H7 (cell line): ENCODE data around the gene GRAMD2A. TPM values are rescaled to one million over a fixed set of nuclear protein-coding genes. Genes with fewer than 3 reads are reported as not detected.

ENCODE experiments used
- DNase-seq: peaks from one replicate; pipeline ENCODE4 v3.0.0; 2012
- H3K27me3 ChIP-seq: 2 replicates; pipeline ENCODE4 v1.6.0; 2011; ENCODE audit warnings: mild to moderate bottlenecking, low read length; ENCODE audit not compliant: control insufficient read depth, insufficient read depth
- H3K36me3 ChIP-seq: replicated peaks from 2 replicates; pipeline ENCODE4 v1.5.1; 2011; ENCODE audit warnings: low read length; ENCODE audit not compliant: control insufficient read depth, insufficient read depth
- H3K4me3 ChIP-seq: 2 replicates; pipeline ENCODE4 v1.5.1; 2011; ENCODE audit warnings: low read depth, mild to moderate bottlenecking, control low read depth, low read length, moderate library complexity; ENCODE audit not compliant: insufficient read depth
- total RNA-seq: library from RNA; depleted of rRNA; stranded (reverse); fragments of >200 nt; shearing (Covaris generic); gene quantifications from 2 replicates; pipeline ENCODE4 v1.2.3, GENCODE V29; 2014

GRAMD2A gene
- total RNA-seq, 1 experiment from 2014 or later = 0.17 TPM

DNA sequence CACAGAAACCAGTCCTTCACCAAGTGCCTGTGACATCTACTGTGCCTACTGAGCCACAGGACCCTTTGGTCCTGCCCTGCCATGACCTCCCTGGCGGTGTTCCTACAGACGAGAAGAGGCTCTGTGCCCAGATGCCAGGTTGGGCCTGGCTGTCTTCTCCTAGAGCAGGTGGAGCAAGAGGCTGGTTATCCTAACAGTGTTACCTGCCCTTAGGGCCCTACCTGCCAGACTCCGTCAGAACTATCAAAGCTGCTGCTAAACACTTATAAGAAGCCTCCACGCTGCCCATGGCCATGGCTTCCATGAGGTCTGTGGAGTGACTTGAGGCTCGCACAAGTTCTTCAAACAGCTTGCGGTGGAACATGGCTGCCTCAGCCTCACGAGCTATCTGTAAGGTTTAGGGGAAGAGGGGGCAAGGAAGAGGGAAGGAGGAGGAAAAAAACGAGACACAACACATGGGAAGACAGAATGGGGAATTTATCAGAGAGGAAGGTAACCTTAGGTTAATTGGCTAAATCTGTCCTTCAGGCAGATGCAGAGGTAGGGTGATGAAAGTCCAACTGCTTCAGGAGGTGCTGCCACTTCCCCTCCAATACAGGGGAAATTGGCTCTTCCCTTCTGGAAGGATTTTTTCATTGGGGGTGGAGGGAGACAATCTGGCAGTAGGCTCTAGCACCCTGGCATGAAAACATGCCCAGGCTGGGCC is 5.4 kb upstream of the GRAMD2A start:
- H3K27me3 ChIP-seq = no peaks in the 10 kb centered on the region; the same call in 1 of the 2 replicates
- no peak overlapping the region for H3K4me3 ChIP-seq
- DNase-seq = no peak
- H3K36me3 ChIP-seq = peaks cover 88% of the 10 kb centered on the region

DNA sequence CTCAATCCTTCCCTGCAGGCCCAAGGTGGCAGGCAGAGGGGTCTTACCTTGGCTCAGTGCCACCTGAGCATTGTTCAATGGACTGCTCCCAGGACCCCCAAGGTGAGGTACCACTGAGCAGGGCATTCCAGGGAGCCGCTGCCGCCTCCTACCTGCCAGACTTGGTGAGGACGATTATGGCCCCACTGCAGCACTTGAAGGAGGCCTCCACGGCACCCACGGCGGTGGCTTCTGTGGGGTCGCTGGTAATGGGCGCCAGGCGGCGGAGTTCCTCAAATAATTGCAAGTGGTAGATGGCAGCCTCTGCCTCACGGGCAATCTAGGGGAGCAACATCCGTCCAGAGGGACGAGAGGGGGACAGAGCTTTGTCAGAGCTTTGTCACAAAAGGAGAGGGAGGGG is 4.7 kb upstream of the GRAMD2A start:
- peaks cover under 1% of the 10 kb centered on the region; the same call in 1 of the 2 replicates for H3K27me3 ChIP-seq
- no peak overlapping the region for H3K4me3 ChIP-seq
- peaks cover 82% of the 10 kb centered on the region for H3K36me3 ChIP-seq
- DNase-seq = no peak

DNA sequence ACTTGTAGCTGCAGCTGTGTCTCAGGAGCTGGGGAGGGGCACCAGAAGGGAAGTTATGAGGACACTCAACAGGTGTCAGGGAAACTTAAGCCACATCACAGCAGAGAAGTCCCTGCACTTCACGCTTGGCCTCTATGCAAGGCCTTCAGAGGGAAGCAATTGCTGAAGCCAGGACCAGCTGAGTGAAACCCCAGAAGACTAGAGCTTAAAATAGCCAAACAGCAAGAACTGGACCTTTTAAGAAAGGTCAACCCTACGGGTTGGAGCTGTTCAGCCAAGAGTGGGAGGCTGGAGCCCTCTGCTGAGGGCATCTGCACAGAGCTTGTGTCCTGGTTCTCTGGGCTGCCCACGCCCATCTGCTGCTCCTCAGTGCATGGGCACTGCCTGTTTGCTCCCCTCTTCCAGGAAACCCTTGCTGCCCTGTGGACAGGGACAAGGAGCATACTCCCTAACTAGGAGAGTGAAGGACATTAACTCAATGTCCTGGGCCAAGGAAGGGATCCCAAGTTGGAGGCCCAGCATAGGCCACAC is 3.9 kb upstream of the GRAMD2A start:
- no peak for DNase-seq
- Histone ChIP-seq H3K36me3 (peaks cover 74% of the 10 kb centered on the region), H3K4me3 (no peak overlapping the region), H3K27me3 (peaks cover 9% of the 10 kb centered on the region)

DNA sequence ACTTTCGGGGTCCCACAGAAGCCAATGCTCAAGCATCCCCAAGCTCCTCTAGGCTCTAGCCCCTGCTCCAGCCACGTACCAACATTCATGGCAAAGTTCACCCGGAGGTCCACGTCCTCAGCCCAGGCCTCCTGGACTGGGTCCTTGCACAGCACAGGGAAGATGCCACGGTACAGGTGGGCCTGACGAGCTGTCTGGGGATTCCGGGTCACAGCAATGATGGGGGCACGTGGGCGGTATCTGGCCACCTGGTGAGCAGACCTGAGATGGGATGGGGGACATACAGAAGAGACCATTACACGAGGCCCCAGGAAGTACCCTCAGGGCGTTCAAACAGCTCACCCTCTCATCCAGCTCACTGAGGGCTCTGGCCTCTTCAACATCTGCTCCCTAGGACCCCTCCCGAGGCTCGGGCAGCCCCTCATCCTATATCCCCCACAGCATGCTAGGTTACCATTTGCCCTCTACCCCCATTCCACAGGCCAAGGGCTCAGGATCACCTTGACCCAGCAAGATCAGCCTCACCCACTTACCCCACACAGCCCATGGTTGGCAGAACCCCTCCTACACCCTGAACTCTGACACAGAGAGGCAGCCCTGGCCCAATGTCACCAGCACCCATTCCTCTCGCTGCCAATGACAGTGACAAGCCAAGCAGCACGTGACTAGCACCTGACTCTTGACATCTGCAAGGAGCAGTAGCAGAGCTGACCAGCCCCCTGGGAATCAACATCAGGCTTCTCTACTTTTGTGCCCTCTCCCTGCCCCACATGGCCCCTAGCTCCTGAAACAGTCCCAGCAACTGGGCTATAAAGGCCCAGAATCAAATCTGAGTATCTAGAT is 3.0 kb upstream of the GRAMD2A start:
- DNase-seq = no peak

DNA sequence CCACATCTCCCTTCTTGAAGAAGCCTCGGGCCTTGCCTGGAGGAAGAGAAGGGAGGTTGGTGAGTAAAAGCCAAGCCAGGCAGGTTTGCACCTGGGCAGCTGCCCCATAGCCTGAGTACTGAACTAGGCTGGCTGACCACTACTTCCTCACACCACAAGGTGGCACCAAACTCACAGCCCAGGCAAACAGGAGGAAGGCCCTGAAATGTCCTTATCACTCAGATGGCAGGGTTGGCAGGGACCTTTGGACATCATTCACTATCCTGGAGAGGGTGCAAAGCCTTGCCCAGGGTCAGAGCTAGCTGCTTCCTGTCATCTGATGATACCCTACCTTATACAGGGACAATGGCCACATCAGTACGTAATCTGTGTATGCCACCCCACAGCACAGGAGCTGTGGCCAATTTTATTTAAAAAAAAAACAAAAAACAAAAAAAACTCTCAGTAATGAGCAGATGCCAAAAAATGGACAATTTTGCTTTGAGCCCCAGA is 2.2 kb upstream of the GRAMD2A start:
- H3K27me3 ChIP-seq = peaks cover 15% of the 10 kb centered on the region
- peaks cover 57% of the 10 kb centered on the region for H3K36me3 ChIP-seq
- DNase-seq = peak; percentile 90
- H3K4me3 ChIP-seq = no peak overlapping the region

More for the DNA sequence above, 3.0 kb upstream of the GRAMD2A start:
- Histone ChIP-seq H3K27me3 (peaks cover 15% of the 10 kb centered on the region), H3K4me3 (no peak overlapping the region), H3K36me3 (peaks cover 66% of the 10 kb centered on the region)

DNA sequence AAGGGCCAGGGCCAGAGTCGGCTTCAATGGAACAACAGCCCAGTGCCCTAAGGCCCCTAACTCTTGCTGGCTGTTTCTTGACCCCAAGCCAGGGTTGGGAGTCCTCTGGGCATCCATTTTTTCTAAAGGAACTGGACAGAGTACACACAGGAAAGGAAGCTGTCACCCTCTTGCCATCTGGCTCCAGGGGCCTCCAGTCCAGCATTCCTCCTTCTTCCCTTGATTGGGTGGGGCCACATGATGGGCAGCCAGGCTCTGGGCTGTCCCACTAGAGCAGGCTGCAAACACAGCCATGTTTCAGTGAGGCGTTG is 1.6 kb upstream of the GRAMD2A start:
- H3K4me3 ChIP-seq = no peak overlapping the region
- peaks cover 52% of the 10 kb centered on the region for H3K36me3 ChIP-seq
- peaks cover 15% of the 10 kb centered on the region for H3K27me3 ChIP-seq
- DNase-seq = no peak

DNA sequence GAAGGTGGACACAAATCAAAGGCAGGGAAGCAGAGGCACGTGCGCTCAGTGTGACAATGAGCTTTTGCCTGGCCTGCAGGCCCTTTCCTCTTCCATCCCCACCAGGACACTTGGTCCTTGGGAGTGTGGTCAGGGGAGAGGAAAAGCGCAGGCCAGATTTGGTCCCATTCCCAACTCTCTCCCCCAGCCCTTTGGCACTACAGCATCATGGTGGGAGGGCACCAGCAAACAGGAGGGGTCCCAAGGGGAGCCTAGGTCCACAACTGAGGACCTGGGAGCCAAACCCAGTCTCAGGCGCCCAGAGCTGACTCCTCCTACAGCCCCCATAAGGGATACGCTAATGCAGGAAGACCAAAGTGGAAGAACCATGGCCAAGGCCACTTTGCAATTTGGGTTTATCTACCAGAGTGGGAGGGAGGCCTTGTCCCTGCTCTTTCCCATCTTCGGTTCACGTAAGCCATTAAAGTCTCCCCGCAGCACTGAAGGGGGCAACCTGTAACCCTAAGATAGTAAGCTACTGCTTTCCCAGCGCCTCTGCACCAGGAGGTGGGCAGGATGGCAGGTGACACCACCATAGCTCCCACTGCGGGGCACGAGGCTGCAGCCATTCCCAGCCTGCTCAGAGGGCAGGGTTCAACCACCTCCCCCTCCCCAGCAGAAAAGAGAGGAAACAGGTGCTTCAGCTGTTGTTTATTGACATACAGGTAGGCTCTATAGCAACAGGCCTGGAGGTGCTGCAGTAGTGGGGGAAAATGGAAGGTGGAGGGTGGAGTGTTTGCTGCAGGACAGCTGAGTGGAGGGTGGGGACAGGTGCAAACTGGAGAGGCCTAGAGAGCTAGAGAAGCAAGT is 993 bp upstream of the GRAMD2A start:
- H3K27me3 ChIP-seq = peaks cover 15% of the 10 kb centered on the region
- H3K36me3 ChIP-seq = peaks cover 47% of the 10 kb centered on the region
- no peak for DNase-seq
- H3K4me3 ChIP-seq = peak overlapping the region; percentile 21; the same call in 1 of the 2 replicates

DNA sequence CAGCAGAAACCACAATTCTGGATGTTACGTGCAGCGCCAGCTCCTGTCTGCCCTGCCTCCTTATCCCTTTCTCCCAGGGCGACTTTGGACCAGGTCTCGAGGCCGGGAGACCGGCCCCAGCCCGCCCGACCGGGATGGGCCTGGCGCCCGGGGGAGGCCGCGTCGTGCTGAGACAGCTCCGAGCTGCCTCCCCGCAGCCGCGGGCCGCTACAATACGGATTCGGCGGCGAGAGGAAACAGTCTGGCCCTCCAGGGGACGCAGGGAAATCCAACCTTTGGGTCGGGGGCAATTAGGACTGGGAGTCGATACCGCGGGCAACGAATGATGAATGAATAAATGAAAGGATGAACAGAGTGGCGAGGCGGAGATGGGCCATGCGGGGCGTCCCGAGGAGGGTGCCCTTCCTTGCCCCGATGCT is 537 bp downstream of the GRAMD2A start:
- DNase-seq = peak; percentile 83
- H3K36me3 ChIP-seq = peaks cover 32% of the 10 kb centered on the region
- peaks cover 15% of the 10 kb centered on the region for H3K27me3 ChIP-seq
- peak overlapping the region; percentile 56 for H3K4me3 ChIP-seq

DNA sequence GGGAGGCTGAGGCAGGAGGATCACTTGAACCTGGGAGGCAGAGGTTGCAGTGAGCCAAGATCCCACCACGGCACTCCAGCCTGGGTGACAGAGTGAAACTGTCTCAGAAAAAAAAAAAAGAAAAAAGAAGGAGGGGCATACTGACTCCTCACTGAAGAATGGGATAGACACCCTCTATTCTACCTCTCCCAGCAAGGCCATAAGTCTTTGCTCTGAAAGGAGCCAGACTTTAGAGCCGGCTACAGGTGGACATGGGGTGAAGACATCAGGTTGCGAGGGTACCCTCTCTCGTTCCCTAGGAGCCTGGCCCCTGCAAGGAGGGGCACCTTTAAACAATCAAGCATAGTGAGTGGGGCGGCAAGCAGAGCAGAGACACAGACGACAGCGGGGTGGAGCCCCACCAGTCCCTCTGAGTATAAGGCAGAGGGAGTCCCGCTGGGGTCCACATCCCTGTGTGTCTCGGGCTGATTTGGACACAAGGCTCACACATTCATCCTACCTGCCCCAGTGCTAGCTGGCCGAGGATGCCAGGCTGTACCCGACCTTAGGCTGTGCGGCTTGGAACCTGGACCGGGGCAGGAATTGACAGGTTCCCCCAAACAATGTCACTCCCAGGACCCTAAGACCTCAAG is 1.1 kb downstream of the GRAMD2A start:
- DNase-seq = peak; percentile 70
- Histone ChIP-seq H3K4me3 (peak overlapping the region; percentile 56), H3K27me3 (peaks cover 15% of the 10 kb centered on the region), H3K36me3 (peaks cover 26% of the 10 kb centered on the region)

DNA sequence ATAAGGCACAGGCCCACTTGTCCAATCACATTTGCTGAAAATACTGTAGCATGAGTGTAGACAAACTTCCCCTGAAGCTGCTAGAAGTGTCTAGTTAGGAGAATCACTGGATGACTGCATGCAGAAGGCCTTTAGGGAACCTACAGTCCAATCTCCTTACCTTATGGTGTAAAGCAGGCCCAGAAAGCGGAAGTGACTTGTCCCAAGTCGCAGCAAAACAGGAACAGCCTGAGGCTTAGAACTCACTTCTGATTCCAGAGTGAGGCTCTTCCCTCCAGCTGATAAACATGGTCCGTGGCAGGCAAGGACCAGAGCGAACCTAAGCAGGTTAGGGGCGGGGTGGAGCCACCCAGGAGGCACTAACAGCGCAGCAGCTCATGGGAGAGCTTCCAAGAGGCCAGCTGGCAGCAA is 2.5 kb downstream of the GRAMD2A start:
- no peak for DNase-seq
- Histone ChIP-seq H3K36me3 (peaks cover 13% of the 10 kb centered on the region), H3K4me3 (no peak overlapping the region), H3K27me3 (peaks cover 15% of the 10 kb centered on the region)

DNA sequence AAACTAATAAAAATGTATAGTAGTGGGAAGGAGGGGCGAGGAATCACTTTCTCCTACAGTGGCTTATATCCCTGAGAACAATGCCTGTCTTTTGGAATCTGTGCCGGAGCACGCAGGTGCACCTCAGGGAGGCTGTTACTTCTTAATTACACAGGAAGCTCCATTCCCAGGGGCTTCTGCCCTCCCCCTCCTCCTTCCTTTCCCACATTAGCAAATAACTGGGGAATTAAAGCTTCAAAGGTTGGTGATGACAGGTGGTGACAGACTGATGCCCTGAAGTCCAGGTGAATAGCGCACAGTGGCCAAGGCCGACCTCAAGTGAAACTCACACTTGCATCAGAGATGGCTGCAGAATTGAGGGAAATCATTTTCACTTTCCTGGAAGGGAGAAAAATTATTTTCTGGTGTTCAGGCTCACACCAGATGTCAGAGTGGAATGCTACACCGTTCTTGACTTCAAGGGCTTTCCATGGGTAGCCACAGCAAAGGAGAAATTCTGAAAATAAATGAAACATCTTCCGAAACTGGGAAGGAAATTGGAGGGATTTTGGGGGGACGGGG is 3.7 kb downstream of the GRAMD2A start:
- no peak for DNase-seq
- peaks cover 2% of the 10 kb centered on the region for H3K36me3 ChIP-seq
- H3K27me3 ChIP-seq = peaks cover 15% of the 10 kb centered on the region
- no peak overlapping the region for H3K4me3 ChIP-seq

DNA sequence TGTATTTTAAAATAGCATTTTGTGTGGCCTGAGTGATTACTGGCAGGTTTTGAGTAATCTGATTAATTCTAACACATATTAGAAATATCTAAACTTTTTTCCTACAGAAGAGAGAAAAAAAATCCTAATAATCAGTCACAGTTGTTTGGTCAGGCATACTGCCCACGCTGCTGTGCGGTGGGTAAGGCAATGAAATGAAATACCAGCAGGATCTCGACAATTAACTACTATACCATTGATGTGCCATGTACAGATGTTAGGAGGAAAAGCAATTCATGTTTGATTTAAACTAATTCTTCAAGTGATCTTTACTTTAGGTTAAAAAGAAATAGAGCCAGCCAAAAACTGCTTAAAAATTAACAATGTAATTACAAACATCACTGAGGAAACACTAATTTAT is 5.2 kb downstream of the GRAMD2A start:
- H3K4me3 ChIP-seq = no peak overlapping the region
- no peak for DNase-seq
- no peaks in the 10 kb centered on the region for H3K36me3 ChIP-seq
- H3K27me3 ChIP-seq = peaks cover 15% of the 10 kb centered on the region

DNA sequence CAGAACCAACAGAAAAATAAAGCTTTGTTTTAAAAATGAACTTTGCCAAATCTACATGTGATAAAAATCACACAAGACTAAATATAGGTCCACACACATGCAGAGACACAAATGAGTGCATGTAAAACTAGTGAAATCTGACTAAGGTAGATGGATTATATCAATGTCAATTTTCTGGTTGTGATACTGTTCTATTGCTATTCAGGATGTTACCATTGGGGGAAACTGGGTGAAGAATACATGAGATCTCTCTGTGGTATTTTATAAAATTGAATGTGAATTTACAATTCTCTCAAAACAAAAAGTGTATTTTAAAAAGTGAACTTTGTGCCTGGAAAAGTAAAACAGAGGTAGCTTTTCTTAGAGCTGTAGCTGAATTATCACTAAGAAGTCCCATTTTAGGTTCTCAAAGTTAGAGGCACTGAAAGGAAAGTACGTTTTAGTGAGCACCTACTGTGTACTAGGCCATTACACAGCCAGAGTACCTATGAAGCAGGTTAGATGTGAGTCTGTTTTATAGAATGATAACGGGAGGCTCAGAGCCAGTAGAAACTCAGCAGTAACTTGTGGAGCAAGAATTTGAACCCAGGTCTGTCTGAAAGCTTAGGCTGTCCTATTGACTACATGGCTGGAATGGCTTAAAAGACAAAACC is 8.2 kb downstream of the GRAMD2A start:
- DNase-seq = no peak
- Histone ChIP-seq H3K36me3 (no peaks in the 10 kb centered on the region), H3K27me3 (peaks cover 2% of the 10 kb centered on the region), H3K4me3 (no peak overlapping the region)
